GM20000 (cell line): ENCODE data around the gene TNS3.

Experiments used
- DNase-seq: peaks from one replicate; pipeline ENCODE4 v3.0.0; 2012; ENCODE audit warnings: low spot score
- CTCF ChIP-seq: IDR thresholded peaks from 2 replicates; pipeline ENCODE4 v1.5.1; 2012; ENCODE audit warnings: mild to moderate bottlenecking, control low read depth; ENCODE audit errors: extremely low read depth, missing control alignments

Gene TNS3

GRCh38 chr7:47474937-47475879 lies 106.7 kb downstream of the TNS3 start:
- DNase-seq: peak; percentile 79
- TF ChIP-seq CTCF: no peak

GRCh38 chr7:47474211-47474936 lies 107.5 kb downstream of the TNS3 start:
- no peak for DNase-seq
- no peak for TF ChIP-seq CTCF

GRCh38 chr7:47473499-47474210 lies 108.3 kb downstream of the TNS3 start:
- no peak for TF ChIP-seq CTCF
- peak; percentile 41 for DNase-seq

GRCh38 chr7:47472444-47473157 lies 109.3 kb downstream of the TNS3 start:
- no peak for DNase-seq
- no peak for TF ChIP-seq CTCF

GRCh38 chr7:47471831-47472230 lies 110.1 kb downstream of the TNS3 start:
- DNase-seq: no peak
- no peak for TF ChIP-seq CTCF

- no peak for TF ChIP-seq CTCF
These were observed 110.6 kb downstream of the TNS3 start for GRCh38 chr7:47471358-47471703.

More at GRCh38 chr7:47471358-47471703, 110.6 kb downstream of the TNS3 start:
- DNase-seq: no peak
